Measurements from ENCODE around the gene GAS2L3. TPM values are rescaled to one million over a fixed set of nuclear protein-coding genes. Genes with fewer than 3 reads are reported as not detected.

GAS2L3 gene
- total RNA-seq, 1 experiment from 2014 or later, result 11.7 TPM

DNA sequence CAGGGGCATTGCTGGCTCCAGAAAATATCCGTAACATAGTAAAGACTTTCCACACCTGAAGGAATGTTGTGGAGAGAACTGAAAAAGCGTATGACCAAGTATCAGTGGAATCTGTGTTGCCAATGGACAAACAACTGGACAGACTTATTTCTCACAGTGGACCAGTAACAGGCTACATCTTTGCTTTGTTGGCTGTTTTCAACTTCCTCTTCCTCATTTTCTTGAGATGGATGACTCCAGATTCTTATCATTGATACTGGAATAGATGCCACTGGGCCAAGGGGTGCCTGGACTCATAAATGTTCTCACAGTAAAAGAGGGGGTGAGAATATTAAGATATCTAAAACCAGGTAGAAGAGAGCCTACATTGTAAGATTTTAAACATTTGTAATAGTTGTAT lies 6.4 kb downstream of the GAS2L3 start:
- no peaks in the 10 kb centered on the region for H3K4me1 ChIP-seq (ENCODE audit: insufficient read depth, low read length)
- H3K4me2 ChIP-seq (ENCODE audit: insufficient read depth, insufficient read length, low read length), result no peak overlapping the region
- H3K9me3 ChIP-seq (ENCODE audit: control insufficient read depth, low read depth, low read length), result no peaks in the 10 kb centered on the region
- Mint-ChIP-seq H3K36me3 (ENCODE audit: insufficient read depth in 1 of 3, low read depth in 3 of 3) (peaks cover 12 to 20% (median 15%) of the 10 kb centered on the region in 3 experiments), H3K4me1 (peaks cover under 1 to 3% of the 10 kb centered on the region in 2 experiments; a peak in 3 of 4 replicates), H3K4me3 (no peak overlapping the region), H3K27ac (no peak overlapping the region), H3K27me3 (ENCODE audit: low read depth) (no peaks in the 10 kb centered on the region), H3K9me3 (peaks cover 5 to 21% of the 10 kb centered on the region in 2 experiments; a peak in 4 of 5 replicates)
- no peak overlapping the region for H4K8ac ChIP-seq (replicated peaks; ENCODE audit: insufficient read length, low read depth, low read length)
- no peak overlapping the region for H2BK12ac ChIP-seq (ENCODE audit: insufficient read length, low read depth, low read length)
- no peaks in the 10 kb centered on the region for H4K20me1 ChIP-seq (ENCODE audit: control insufficient read depth, insufficient read depth, insufficient read length)
- no peak overlapping the region for H3T11ph ChIP-seq (ENCODE audit: low read length)
- H3K79me2 ChIP-seq (ENCODE audit: insufficient read depth, low read length), result peaks cover 2% of the 10 kb centered on the region; the same call in 1 of the 2 replicates
- no peaks in the 10 kb centered on the region for H3K79me1 ChIP-seq (ENCODE audit: insufficient read depth, low read depth, low read length, poor library complexity, severe bottlenecking)
- H2AFZ ChIP-seq (ENCODE audit: low read length), result no peak overlapping the region
- no peak overlapping the region for H3K9ac ChIP-seq (ENCODE audit: extremely low read depth, insufficient read length, low read length)
- DNase-seq, result no peak
- no peak overlapping the region for H2BK20ac ChIP-seq (ENCODE audit: low read depth, low read length, poor library complexity, severe bottlenecking)
- H3K14ac ChIP-seq (ENCODE audit: insufficient read depth, low read length), result no peak overlapping the region
- H3K27ac ChIP-seq (ENCODE audit: insufficient read length, low read depth, low read length), result no peak overlapping the region
- no peaks in the 10 kb centered on the region for H3K27me3 ChIP-seq (ENCODE audit: insufficient read depth, low read length)
- no peak overlapping the region for H3K23ac ChIP-seq (ENCODE audit: insufficient read length, low read depth, low read length)
- no peak overlapping the region for H3K56ac ChIP-seq (ENCODE audit: insufficient read length, low read depth, low read length)
- H3K23me2 ChIP-seq (ENCODE audit: insufficient read length, low read depth, low read length, poor library complexity, severe bottlenecking), result no peaks in the 10 kb centered on the region
- H2BK15ac ChIP-seq (ENCODE audit: low read depth, low read length), result no peak overlapping the region
- H2BK5ac ChIP-seq (ENCODE audit: insufficient read length, low read length), result no peak overlapping the region
- TF ChIP-seq, protein P1, sequence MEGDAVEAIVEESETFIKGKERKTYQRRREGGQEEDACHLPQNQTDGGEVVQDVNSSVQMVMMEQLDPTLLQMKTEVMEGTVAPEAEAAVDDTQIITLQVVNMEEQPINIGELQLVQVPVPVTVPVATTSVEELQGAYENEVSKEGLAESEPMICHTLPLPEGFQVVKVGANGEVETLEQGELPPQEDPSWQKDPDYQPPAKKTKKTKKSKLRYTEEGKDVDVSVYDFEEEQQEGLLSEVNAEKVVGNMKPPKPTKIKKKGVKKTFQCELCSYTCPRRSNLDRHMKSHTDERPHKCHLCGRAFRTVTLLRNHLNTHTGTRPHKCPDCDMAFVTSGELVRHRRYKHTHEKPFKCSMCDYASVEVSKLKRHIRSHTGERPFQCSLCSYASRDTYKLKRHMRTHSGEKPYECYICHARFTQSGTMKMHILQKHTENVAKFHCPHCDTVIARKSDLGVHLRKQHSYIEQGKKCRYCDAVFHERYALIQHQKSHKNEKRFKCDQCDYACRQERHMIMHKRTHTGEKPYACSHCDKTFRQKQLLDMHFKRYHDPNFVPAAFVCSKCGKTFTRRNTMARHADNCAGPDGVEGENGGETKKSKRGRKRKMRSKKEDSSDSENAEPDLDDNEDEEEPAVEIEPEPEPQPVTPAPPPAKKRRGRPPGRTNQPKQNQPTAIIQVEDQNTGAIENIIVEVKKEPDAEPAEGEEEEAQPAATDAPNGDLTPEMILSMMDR (conservative IDR thresholded peaks at IDR 0.05), result no peak
- no CpG with 5 or more reads among the region's 2 CpGs for WGBS (ENCODE audit: extremely low coverage, insufficient read length, low lambda C conversion rate)
- H4K91ac ChIP-seq (ENCODE audit: insufficient read length, low read depth, low read length), result no peak overlapping the region
- no peak overlapping the region for H4K5ac ChIP-seq (ENCODE audit: insufficient read length, low read depth, low read length)
- no peak overlapping the region for H3K4ac ChIP-seq (ENCODE audit: low read depth, low read length)
- no peak overlapping the region for H2AK5ac ChIP-seq (ENCODE audit: insufficient read length, low read length)
- H2BK120ac ChIP-seq (ENCODE audit: low read depth, low read length, poor library complexity, severe bottlenecking), result no peak overlapping the region
- H3K18ac ChIP-seq (ENCODE audit: insufficient read length, low read depth, low read length), result no peak overlapping the region

All from H9 (cell line).